ENCODE results near the gene PTPRA.

The PTPRA gene

DNA sequence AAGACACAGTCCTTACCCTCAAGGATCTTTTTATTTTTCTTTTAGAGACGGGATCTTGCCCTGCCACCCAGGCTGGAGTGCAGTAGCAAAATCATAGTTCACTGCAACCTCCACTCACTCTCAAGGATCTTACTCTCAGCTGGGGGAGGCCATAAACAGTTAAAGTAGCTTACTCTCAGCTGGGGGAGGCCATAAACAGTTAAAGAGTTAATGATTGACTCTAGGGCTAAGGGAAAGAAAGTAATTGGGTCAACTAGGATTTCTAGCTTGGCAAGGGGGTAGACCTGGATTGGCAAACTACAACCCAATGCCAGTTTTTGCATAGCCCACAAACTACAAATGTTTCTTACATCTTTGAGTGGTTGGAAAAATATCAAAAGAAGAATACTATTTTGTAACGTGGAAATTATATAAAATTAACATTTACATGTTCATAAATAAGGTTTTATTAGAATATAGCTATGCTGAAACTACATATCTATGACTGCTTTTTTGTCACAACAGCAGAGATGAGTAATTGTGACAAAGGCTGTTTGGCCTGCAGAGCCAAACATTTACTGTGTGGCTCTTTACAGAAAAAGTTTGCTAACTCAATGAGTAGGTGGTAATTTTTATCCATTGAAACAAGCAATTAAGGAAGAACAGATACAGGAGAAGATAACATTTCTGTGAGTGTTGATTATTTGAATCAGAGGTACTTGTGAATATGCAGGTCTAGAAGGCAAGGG lies 46.4 kb downstream of the PTPRA start:
- DNase-seq: no peak

DNA sequence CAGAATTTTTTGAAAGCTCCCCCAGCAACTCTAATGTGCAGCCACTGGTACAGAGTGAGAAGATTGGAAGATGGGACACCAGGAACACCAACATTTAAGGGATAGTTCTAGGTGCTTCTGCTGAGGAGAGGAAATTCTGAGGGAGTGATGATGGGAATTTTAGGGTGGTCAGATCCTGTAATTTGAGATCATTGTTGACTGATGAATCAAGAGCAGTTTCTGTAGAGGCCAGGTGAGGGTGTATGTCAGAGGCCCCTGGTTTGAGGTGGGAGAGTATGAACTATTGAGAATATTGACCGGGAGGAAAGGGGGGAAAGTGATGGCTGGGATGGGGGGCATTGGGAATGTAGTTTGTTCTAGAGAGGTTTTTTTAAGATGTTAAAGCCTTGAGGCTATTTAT lies 47.2 kb downstream of the PTPRA start:
- no peak for DNase-seq

DNA sequence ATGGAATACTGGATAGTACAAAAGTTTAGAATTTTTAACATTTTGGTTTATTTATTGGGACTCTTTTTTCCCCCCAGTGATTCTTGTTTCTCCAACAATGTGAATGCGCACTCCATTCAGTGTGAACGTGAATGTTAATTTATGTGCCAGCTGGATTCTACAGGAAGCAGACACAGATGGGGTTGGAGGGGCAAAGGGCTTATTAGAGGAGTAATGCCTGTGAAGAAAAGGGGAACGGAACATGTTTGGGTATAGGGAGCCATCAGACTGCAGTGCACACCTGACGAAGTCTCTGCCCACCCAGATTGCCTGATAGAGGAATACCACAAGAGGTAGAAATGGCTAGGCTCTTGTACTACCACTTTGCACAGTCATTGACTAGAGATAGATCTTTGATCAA lies 48.2 kb downstream of the PTPRA start:
- no peak for DNase-seq

DNA sequence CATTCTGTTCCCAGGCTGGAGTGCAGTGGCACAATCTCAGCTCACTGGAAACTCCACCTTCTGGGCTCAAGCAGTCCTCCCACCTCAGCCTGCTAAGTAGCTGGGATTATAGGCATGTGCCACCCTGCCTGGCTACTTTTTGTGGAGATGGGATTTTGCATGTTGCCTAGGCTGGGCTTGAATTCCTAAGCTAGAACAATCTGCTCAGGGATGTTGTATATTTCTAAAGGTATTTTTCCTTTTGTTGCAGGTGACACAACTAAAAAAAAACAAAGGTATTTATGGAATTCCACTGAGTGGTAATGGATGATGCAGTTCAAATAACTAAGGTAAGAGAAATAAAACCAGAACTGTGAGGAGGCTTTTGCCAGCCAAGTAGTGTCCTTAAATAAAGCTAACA lies 49.7 kb downstream of the PTPRA start:
- DNase-seq: no peak

DNA sequence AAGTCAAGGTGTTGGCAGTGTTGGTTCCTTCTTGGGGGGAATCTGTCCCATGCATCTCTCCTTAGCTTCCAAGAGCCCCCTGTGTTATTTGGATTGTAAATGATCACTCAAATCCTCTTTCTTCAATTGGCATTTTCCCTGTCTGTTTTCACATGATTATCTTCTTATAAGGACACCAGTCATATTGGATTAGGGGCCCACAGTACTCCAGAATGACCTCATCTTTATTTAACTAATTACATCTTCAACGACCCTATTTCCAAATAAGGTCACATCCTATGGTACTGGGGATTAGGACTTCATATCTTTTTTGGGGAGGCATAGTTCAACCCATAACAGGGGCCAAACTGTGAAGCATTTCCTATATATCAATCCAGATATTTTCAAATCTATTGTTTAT lies 57.3 kb downstream of the PTPRA start:
- no peak for DNase-seq

DNA sequence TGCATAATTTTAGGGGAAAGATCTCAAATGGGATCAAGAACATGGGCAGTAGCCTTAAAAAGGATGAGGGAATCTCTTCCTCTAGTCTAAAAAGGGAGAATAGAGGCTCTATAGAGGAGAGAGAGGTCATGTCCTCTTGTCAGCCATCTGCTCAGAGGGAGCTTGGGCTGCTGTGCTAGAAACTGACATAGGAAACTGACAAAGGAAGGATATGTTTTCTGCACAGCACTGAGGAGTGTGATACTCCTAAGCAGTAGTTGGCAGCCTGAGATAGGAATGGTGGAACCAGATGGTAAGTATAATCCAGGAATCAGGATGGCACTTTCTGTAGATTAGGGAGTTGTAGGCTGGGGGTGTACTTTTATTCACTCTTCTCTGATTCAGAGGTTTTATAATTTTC lies 59.2 kb downstream of the PTPRA start:
- DNase-seq: peak in 15 of 58 donors; percentile 3 to 66 (median 14)

DNA sequence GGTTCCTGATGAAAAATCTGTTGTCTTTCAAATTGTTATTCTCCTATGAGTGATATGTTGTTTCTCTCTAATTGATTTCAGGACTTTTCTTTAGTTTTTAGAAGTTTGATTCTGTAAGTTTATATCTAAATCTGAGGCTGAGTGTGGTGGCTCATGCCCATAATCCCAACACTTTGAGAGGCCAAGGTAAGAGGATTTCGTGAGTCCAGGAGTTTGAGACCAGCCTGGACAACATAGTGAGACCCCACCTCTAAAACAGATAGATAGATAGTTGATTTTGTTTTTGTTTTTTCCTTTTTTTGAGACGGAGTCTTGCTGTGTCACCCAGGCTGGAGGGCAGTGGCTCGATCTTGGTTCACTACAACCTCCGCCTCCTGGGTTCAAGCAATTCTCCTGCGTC lies 64.6 kb downstream of the PTPRA start:
- no peak for DNase-seq

DNA sequence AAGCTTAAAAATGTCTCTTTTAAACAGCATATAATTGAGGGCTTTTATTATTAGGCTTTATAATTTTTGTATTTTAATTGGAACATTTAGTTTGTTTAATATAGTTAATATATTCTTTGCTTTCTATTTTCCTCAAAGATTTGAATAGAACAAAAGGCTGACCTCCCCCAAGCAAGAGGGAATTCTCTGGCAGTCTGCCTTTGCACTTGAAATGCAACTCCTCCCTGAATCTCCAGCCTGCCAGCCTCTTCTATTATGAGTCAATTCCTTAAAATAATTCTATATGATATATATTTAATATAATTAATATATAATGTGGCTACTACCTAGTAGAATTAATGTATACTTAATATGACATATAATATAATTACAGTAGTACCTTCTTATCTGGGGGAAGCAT lies 69.2 kb downstream of the PTPRA start:
- peak in 10 of 58 donors; percentile 1 to 27 (median 10) for DNase-seq

DNA sequence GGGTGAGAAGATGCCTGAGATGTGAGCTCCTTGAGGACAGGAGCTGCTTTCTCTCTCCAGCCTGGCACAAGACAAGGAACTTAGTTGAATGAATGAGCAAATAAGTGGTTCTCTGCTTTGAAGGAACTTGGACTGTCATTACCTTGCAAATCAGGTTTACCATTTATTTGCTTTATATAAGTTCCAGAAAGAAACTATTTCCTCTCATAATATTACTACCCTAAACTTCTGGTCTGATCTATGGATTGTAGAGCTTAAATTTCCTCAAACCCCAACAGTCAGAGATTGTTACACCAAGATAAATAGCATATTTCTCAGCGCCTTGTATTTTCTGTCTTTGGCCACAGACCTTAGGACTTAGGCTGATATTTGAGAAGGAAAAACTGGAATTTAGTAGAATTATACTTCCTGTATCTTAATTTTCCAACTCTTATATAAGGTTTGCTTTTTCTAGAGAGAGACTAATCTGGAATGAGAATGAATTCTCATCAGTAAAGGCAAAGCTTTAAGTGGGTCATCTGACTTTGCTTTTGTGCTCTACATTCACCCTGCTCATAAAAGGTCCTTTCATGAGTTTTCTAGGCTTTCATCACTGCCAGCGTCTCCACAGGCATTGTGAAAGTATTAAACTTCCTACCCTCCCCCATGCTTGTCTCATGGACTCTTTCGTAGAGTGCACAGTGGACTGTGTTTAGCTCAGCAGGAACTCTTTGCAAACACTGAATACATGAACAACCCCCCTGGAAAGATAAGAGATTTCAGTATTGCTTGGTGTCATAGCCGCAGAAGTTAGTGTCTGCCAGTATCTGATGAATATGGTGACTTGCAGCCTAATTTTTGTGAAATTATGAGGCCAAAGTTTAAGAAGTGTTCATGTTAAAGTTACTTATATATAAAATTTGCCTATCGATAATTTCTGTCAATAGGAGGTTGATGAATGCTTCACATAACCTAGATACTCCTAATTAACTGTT lies 74.0 kb downstream of the PTPRA start:
- DNase-seq: peak in 49 of 58 donors; percentile 3 to 95 (median 48)

DNA sequence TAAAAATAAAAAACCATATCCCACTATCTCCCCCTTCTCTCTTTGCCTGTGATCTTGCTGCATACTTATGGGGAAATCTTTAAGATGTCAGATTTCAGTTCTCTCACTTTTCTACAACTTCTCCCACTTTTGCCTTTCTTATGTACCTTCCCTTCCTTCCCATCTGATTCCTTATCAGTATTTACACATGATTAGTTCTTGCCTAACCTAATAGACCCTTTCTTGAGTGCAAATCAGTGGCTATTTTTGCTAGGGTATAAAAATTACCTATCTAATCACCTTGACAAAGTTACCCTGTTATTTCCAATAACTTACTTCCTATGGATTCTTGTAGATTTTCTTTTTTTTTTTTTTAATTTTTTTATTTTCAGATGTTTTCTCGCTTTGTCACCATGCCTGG lies 75.7 kb downstream of the PTPRA start:
- no peak for DNase-seq

DNA sequence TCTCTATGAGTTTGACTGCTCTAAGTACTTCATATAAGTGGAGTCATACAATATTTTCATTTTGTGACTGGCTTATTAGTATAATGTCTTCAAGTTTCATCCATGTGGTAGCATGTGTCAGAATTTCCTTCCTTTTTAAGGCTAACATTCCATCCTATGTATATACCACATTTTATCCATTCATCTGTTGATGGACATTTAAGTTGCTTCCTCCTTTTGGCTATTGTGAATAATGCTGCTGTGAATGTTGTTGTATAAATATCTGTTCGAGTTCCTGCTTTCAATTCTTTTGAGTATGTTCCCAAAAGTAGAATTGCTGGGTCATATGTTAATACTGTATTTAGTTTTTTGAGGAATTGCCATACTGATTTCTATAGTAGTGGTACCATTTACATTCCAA lies 79.5 kb downstream of the PTPRA start:
- DNase-seq: no peak

DNA sequence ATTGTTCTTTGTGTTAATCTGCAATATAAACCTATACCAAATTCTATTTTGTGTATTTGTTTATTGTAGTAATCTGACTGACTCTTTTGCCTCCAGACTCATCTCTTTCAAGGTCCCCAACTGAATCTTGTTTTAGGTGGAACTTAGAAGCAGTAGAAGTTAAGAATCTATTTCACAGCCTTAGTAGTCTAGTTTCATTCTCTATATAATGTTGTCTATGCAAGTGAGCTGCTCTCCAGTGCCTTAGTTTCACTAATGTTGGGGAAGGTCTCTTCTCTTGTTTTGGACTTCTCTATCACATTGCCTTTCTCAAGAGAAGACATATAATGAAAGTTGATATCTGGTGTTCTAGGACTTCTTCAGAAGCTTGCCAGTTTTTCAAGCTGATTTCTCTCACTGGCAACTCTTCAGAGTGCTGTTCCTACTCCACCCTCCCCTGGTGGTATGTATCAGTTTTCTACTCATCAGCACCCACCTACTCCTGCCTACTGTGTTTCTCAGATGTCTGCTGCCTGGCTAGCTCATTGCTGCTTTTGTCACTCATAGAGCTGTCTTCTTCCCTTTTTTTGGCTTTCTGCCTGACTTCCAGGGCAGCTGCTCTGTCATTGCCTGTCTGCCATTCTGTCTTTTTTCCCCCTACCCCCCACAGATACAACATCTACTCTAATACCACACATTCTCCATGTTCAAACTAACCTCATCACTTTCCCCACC lies 82.1 kb downstream of the PTPRA start:
- peak in 31 of 58 donors; percentile 4 to 79 (median 23) for DNase-seq

DNA sequence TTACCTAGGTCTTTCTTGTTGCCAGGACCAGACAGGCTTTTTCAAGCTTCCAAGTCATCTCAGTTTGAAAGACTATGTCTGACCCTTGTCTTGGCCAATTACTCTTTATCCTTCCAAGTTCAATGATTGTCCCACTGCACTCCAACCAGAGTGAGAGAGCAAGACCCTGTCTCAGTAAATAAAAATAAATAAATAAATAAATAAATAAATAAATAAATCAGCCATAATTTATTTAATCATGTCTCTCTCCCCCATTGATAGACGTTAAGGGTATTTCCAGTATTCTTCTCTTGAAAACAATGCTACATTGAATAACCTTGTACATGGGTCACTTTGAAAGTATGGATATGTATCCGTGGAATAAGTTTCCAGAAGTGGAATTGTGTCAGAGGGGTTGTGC lies 83.2 kb downstream of the PTPRA start:
- DNase-seq: no peak

DNA sequence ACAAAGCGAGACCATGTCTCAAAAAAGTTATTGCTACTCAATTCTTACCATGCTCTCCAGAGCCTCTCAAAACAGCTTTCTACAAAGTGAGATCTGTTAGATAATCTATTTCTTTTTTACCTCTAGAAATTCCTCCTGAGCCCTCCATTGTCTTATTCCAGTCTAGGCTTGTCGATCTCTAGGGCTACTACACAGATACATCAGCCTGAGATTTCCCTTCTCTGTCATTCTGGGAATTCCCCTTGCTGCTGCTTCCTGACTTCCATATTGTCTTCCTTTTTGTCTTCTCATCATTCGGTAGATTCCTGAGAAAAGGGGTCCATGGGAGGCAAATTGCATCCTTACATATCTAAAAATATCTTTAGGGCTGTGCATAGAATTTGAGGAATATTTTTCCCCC lies 94.6 kb downstream of the PTPRA start:
- DNase-seq: no peak

DNA sequence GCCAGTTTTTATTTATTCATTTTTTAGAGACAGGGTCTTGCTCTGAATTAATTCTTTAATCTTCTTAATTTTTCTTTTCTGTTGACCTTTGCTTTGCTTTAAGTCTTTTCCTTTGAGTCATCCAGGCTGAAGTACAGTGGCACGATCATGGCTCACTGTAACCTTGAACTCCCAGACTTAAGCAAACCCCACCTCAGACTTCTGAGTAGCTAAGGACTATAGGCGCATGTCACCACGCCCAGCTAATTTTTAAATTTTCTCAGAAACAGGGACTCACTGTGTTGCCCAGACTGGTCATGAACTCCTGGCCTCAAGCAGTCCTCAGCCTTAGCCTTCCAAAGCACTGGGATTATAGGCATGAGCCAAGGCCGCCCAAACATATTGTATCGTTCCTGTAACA lies 98.8 kb downstream of the PTPRA start:
- DNase-seq: no peak

DNA sequence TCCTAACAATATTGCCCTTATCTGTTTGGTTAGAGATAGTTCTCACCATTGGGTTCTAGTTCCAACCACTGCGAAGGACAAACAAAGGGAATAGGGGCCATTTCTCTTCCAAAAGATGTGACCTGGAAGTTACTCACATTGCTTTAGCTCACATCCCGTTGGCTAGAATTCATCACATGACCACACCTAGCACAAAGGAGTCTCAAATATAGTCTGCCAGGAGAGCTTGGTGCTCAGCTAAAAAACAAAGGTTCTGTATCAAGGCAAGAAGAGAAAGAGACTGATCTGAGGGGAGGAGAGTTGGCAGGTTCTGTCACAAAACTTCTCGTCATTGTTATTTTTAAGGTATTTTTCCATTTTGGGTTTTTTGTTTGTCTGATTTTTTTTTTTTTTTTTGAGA lies 100.3 kb downstream of the PTPRA start:
- no peak for DNase-seq

DNA sequence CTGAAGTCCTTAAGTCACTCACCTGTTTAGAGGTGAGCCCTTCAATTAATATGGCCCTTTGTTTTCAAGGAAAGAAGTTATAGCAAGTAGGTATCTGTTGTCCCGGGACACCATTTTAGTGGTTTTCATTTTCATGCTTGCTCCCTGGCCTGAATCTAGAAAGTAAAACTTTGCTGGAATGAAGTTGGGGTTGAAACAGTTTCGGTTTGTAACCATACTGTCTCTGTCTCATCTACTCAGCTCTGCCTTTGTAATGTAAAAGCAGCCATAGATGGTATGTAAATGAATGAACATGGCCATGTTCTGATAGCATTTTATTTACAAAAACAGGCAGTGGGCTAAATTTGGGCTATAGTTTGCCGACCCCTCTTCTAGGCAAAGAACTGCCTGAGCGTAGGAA lies 105.2 kb downstream of the PTPRA start:
- no peak for DNase-seq

DNA sequence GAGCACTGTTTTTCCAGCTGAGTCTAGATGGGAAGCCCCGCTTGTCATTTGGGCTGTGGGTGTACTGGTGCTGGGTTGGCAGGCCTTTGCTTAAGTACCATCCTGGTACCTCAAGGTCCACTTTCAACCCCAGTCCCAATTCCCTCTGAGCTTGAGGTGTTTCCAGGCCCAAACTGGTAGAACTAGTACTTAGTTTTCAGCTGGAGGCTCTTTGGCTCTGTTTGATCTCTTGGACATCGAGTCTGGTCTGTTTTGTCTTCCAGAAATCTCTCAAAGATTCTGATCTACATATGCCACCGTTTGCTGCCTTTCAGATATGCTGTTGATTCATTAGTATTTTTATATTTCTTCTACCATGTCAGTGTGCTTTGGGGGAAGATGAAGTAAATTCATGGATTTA lies 108.4 kb downstream of the PTPRA start:
- no peak for DNase-seq

DNA sequence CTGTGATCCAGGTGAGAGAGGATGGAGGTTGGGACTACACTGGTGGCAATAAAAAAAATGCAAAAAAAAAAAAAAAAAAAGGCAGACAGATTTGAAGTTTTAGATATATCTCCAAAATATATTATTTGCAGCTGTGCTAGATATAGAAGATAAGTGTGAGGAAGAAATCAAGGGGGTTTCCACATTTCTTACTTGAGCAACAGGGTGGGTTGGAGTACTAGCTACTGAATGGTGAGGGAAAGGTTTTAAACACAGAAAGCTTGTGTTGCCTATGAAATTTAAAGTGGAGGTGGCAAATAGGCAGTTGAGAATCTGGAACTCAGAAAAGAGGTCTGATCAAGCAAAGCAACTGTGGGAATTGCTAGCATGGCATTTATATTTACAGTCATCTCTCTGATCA lies 110.2 kb downstream of the PTPRA start:
- no peak for DNase-seq

DNA sequence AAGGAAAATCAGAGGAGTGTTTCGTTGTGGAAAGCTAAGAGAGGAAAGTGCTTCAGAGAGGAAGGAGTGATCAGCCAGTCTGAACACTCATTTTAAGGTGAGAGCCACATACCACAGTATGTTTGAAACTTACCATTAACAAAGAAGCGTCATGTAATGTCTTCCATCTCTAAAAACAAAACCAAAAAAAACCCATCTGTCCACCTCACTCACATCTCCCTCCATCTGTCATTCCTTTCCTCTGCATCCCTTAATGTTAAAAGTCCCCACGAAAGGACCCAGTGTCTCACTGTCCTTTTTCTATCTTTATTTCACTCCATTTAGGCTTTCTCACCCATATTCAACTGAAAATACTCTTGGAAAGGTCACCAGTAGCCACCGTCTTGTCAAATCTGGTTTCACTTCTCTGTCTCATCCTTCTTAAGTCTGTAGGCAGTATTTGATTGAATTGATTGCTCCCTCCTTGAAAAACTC lies 110.8 kb downstream of the PTPRA start:
- no peak for DNase-seq

DNA sequence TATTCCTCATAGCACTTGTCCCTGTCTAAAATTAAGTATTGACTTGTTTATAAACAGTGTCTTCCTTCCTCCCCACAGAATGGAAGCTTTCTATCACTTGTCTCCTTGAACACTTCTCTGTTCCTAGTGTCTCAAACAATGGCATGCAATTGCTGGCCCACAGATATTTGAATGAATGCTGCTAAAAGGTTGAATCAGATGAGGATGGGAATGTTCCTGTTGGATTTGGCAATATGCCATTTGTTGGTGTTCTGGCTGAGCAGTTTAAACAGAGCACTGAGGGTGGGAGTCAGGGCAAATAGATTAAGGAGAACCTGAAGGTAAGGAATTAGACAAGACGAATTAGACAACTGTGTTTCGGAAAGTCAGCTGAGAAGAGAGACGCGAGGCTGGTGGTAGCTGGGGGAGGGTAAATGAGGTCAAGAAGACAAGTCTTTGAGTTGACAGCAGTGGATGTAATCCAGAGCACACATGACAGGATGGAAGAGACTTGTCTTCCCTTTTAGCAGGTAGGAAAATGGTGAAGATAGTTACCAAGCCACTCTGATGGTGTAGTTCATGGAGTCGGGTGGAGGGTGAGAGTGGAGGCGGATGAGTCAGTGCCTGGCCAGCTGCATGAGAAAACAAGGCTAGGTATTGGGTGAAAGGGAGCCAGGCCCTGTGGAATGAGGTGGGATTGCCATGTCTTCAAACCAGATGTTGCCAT lies 111.8 kb downstream of the PTPRA start:
- DNase-seq: no peak

Measured in anterior cingulate cortex (tissue), 58 donors.